Measurements from ENCODE around the gene MPPE1.

Gene MPPE1

DNA sequence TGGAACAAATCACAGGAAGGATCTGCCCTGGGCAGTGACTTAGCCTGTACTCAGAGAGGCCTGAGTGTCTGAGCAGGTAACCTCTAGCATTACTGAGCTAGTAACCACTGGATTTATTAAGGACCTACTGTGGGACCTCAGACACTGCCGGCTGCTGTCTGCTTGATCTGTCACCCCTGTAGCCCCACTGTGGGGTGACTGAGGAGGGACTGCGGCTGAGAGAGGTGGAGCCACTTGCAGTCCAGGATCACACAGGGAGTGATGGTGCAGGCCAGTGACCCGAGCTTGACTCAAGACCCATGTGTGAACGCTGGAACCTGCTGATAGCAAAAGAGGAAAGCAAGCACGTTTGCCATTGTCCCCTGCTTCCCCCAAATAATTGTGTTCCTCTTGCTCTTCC is 41.4 kb downstream of the MPPE1 start:
- Histone ChIP-seq H3F3A (ENCODE audit: insufficient read depth, low read length) (no peaks in the 10 kb centered on the region), H2AFZ (ENCODE audit: low read length) (no peak overlapping the region), H3K27me3 (ENCODE audit: insufficient read depth, low read length) (peaks cover 4% of the 10 kb centered on the region; the same call in 1 of the 2 replicates), H3K79me2 (ENCODE audit: insufficient read depth, low read length) (no peaks in the 10 kb centered on the region), H3K9me2 (ENCODE audit: low read depth, low read length) (no peaks in the 10 kb centered on the region), H3K27ac (ENCODE audit: low read depth, low read length, poor library complexity, severe bottlenecking) (no peak overlapping the region), H3K4me1 (ENCODE audit: insufficient read depth, low read length, severe bottlenecking) (peaks cover 4% of the 10 kb centered on the region), H3K4me3 (ENCODE audit: low read depth, low read length, poor library complexity, severe bottlenecking) (no peak overlapping the region), H4K20me1 (ENCODE audit: insufficient read depth, low read length) (no peaks in the 10 kb centered on the region), H3K4me2 (ENCODE audit: low read length) (no peak overlapping the region), H3K9ac (ENCODE audit: low read length) (no peak overlapping the region), H3K36me3 (ENCODE audit: insufficient read depth, low read length) (no peaks in the 10 kb centered on the region), H3K9me3 (ENCODE audit: low read length) (no peaks in the 10 kb centered on the region)
- TF ChIP-seq EZH2 (IDR thresholded peaks at IDR 0.05; ENCODE audit: borderline replicate concordance, low read length) = no peak
- TF ChIP-seq, protein P1, sequence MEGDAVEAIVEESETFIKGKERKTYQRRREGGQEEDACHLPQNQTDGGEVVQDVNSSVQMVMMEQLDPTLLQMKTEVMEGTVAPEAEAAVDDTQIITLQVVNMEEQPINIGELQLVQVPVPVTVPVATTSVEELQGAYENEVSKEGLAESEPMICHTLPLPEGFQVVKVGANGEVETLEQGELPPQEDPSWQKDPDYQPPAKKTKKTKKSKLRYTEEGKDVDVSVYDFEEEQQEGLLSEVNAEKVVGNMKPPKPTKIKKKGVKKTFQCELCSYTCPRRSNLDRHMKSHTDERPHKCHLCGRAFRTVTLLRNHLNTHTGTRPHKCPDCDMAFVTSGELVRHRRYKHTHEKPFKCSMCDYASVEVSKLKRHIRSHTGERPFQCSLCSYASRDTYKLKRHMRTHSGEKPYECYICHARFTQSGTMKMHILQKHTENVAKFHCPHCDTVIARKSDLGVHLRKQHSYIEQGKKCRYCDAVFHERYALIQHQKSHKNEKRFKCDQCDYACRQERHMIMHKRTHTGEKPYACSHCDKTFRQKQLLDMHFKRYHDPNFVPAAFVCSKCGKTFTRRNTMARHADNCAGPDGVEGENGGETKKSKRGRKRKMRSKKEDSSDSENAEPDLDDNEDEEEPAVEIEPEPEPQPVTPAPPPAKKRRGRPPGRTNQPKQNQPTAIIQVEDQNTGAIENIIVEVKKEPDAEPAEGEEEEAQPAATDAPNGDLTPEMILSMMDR (IDR thresholded peaks at IDR 0.05; ENCODE audit: low read length) = no peak

DNA sequence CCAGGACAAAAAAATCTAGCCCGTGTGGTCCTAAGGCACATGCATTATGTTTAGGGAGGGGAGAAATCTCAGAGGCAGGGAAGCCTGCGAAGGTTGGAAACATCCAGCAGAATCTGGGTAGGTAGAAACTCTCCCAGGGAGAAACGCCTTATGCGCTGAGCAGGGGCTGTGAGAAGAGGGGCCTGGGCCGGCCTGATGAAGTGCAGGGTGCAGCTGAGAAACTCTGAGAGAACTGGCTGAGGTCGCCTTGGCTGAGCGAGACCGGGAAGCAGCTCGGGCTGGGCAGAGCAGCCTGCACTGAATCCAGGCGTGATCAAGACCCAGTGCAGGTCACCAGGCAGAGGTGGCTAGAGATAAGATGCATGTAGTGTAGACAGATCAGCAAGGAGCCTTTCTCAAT is 41.8 kb downstream of the MPPE1 start:
- Histone ChIP-seq H3K4me3 (ENCODE audit: low read depth, low read length, poor library complexity, severe bottlenecking) (no peak overlapping the region), H2AFZ (ENCODE audit: low read length) (no peak overlapping the region), H3K9me3 (ENCODE audit: low read length) (no peaks in the 10 kb centered on the region), H3K4me1 (ENCODE audit: insufficient read depth, low read length, severe bottlenecking) (peaks cover 4% of the 10 kb centered on the region), H4K20me1 (ENCODE audit: insufficient read depth, low read length) (no peaks in the 10 kb centered on the region), H3K79me2 (ENCODE audit: insufficient read depth, low read length) (no peaks in the 10 kb centered on the region), H3K27me3 (ENCODE audit: insufficient read depth, low read length) (peaks cover 4% of the 10 kb centered on the region; the same call in 1 of the 2 replicates), H3K9me2 (ENCODE audit: low read depth, low read length) (no peaks in the 10 kb centered on the region), H3K9ac (ENCODE audit: low read length) (no peak overlapping the region), H3K27ac (ENCODE audit: low read depth, low read length, poor library complexity, severe bottlenecking) (no peak overlapping the region), H3K4me2 (ENCODE audit: low read length) (no peak overlapping the region), H3K36me3 (ENCODE audit: insufficient read depth, low read length) (no peaks in the 10 kb centered on the region), H3F3A (ENCODE audit: insufficient read depth, low read length) (no peaks in the 10 kb centered on the region)
- TF ChIP-seq, protein P1 (IDR thresholded peaks at IDR 0.05; ENCODE audit: low read length) = no peak
- no peak for TF ChIP-seq EZH2 (IDR thresholded peaks at IDR 0.05; ENCODE audit: borderline replicate concordance, low read length)

GRCh38 chr18:11865071-11865470 is 43.0 kb downstream of the MPPE1 start:
- Histone ChIP-seq H3K4me2 (ENCODE audit: low read length) (no peak overlapping the region), H2AFZ (ENCODE audit: low read length) (no peak overlapping the region), H3K9me2 (ENCODE audit: low read depth, low read length) (no peaks in the 10 kb centered on the region), H3F3A (ENCODE audit: insufficient read depth, low read length) (no peaks in the 10 kb centered on the region), H3K27me3 (ENCODE audit: insufficient read depth, low read length) (peaks cover 4% of the 10 kb centered on the region; the same call in 1 of the 2 replicates), H3K27ac (ENCODE audit: low read depth, low read length, poor library complexity, severe bottlenecking) (no peak overlapping the region), H4K20me1 (ENCODE audit: insufficient read depth, low read length) (no peaks in the 10 kb centered on the region), H3K36me3 (ENCODE audit: insufficient read depth, low read length) (no peaks in the 10 kb centered on the region), H3K9ac (ENCODE audit: low read length) (no peak overlapping the region), H3K4me3 (ENCODE audit: low read depth, low read length, poor library complexity, severe bottlenecking) (no peak overlapping the region), H3K9me3 (ENCODE audit: low read length) (no peaks in the 10 kb centered on the region), H3K4me1 (ENCODE audit: insufficient read depth, low read length, severe bottlenecking) (peaks cover 4% of the 10 kb centered on the region), H3K79me2 (ENCODE audit: insufficient read depth, low read length) (no peaks in the 10 kb centered on the region)
- no peak for TF ChIP-seq EZH2 (IDR thresholded peaks at IDR 0.05; ENCODE audit: borderline replicate concordance, low read length)
- TF ChIP-seq, protein P1 (IDR thresholded peaks at IDR 0.05; ENCODE audit: low read length) = no peak

Measured in OCI-LY1 (cell line).